Endothelial cell of umbilical vein (primary cell): Measurements from ENCODE around the gene MRPL42. TPM values are rescaled to one million over a fixed set of nuclear protein-coding genes. Genes with fewer than 3 reads are reported as not detected.

Experiments
- BruUV-seq: library from RNA; stranded (reverse); fragments of 400-500 nt; replicated peaks from 2 replicates; lab custom pipeline; 2021; lab: Mats Ljungman, UMichigan
- CTCF ChIA-PET: fragments of 300-600, 350-600 bp; sonication (Branson Sonifier 250); formaldehyde crosslinking; loops from one replicate; lab custom pipeline; 2021; ENCODE audit warnings: antibody characterized with exemption, inconsistent platforms; lab: Charles Lee
- POLR2A ChIA-PET: fragments of 300-600, 350-600 bp; sonication (Branson Sonifier 250); formaldehyde crosslinking; loops from one replicate; lab custom pipeline; 2021; ENCODE audit warnings: antibody characterized with exemption, inconsistent platforms; lab: Charles Lee
- DNase-seq: peaks from one replicate; pipeline ENCODE4 v3.0.0-alpha.2; 2011; ENCODE audit warnings: low read depth, low spot score
- FAIRE-seq: peaks from 2 replicates; lab custom pipeline; 2011; peaks lifted over from hg19 to GRCh38; lab: Jason Lieb, UNC
- H2AFZ ChIP-seq: 2 replicates; pipeline ENCODE4 v1.6.0; 2012; ENCODE audit warnings: low read depth, low read length, control low read depth, inconsistent platforms
- H3K27ac ChIP-seq: 2 replicates; pipeline ENCODE4 v1.5.1; 2011; ENCODE audit warnings: low read depth, mild to moderate bottlenecking, control low read depth, low read length, moderate library complexity; ENCODE audit not compliant: insufficient read depth
- H3K27me3 ChIP-seq, 2 experiments: 2 replicates each; pipeline versions ENCODE4 v1.6.0 to v1.6.1; 2011; ENCODE audit warnings: low read length in 2 of 2, mixed read lengths in 1 of 2; ENCODE audit not compliant: control insufficient read depth in 2 of 2, insufficient read depth in 2 of 2
- H3K36me3 ChIP-seq, 2 experiments: 2 replicates in 1 of 2; 3 replicates in 1 of 2; pipeline ENCODE4 v1.5.1; 2011; ENCODE audit warnings: low read length in 2 of 2, mild to moderate bottlenecking in 1 of 2, moderate library complexity in 1 of 2; ENCODE audit not compliant: control insufficient read depth in 2 of 2, insufficient read depth in 2 of 2; ENCODE audit errors: extremely low read depth in 1 of 2
- H3K4me1 ChIP-seq: 3 replicates; pipeline ENCODE4 v1.5.1; 2011; ENCODE audit warnings: mild to moderate bottlenecking, low read length; ENCODE audit not compliant: control insufficient read depth, insufficient read depth; ENCODE audit errors: extremely low read depth
- H3K4me2 ChIP-seq: 2 replicates; pipeline ENCODE4 v1.6.1; 2011; ENCODE audit warnings: low read length, control low read depth, mixed read lengths; ENCODE audit not compliant: insufficient read depth
- H3K4me3 ChIP-seq, 3 experiments: fragments of 200-600 bp in 1 of 3; sonication (generic), shearing (Covaris generic) in 1 of 3; replicated peaks in 1 of 3; 2 replicates each; pipeline ENCODE4 v1.5.1; 2011 to 2016; ENCODE audit warnings: control low read depth in 3 of 3, low read length in 3 of 3, mild to moderate bottlenecking in 2 of 3, inconsistent platforms in 1 of 3, low read depth in 1 of 3, moderate library complexity in 1 of 3; ENCODE audit not compliant: insufficient read depth in 1 of 3
- H3K79me2 ChIP-seq: 2 replicates; pipeline ENCODE4 v1.6.0; 2012; ENCODE audit warnings: low read length, inconsistent platforms; ENCODE audit not compliant: control insufficient read depth, insufficient read depth
- H3K9ac ChIP-seq: replicated peaks from 2 replicates; pipeline ENCODE3; 2011; ENCODE audit warnings: low read length, control low read depth; ENCODE audit not compliant: insufficient read depth; ENCODE audit errors: extremely low read depth
- H3K9me1 ChIP-seq: replicated peaks from 3 replicates; pipeline ENCODE4 v1.6.0; 2011; ENCODE audit warnings: mild to moderate bottlenecking, low read length; ENCODE audit not compliant: control insufficient read depth, insufficient read depth; ENCODE audit errors: extremely low read depth
- H3K9me3 ChIP-seq: replicated peaks from 2 replicates; pipeline ENCODE4 v1.5.1; 2012; ENCODE audit warnings: low read length, inconsistent platforms; ENCODE audit not compliant: control insufficient read depth, insufficient read depth
- H4K20me1 ChIP-seq: replicated peaks from 2 replicates; pipeline ENCODE3; 2011; ENCODE audit warnings: mild to moderate bottlenecking, low read length; ENCODE audit not compliant: control insufficient read depth, insufficient read depth; ENCODE audit errors: extremely low read depth
- EZH2 ChIP-seq: IDR thresholded peaks from 2 replicates; pipeline ENCODE4 v1.6.1; 2012; ENCODE audit warnings: borderline replicate concordance, low read depth, mild to moderate bottlenecking, moderate library complexity, low read length, inconsistent platforms; ENCODE audit not compliant: severe bottlenecking
- FOS ChIP-seq: IDR thresholded peaks from 2 replicates; pipeline ENCODE4 v1.6.1; 2011; ENCODE audit warnings: mild to moderate bottlenecking, low read length, moderate library complexity, borderline replicate concordance; ENCODE audit not compliant: insufficient read depth
- GATA2 ChIP-seq: IDR thresholded peaks from 2 replicates; pipeline ENCODE4 v1.7.0; 2011; ENCODE audit warnings: low read depth, mild to moderate bottlenecking, moderate library complexity, mixed read lengths, low read length; ENCODE audit not compliant: insufficient read length, insufficient read depth
- JUN ChIP-seq: IDR thresholded peaks from 2 replicates; pipeline ENCODE4 v1.6.1; 2011; ENCODE audit warnings: borderline replicate concordance, low read depth; ENCODE audit not compliant: insufficient read length, insufficient read depth
- MYC ChIP-seq: IDR thresholded peaks from one replicate; pipeline ENCODE4 v1.6.1; 2011; ENCODE audit warnings: mild to moderate bottlenecking, low read depth, low read length
- POLR2A ChIP-seq: IDR thresholded peaks from 2 replicates; pipeline ENCODE4 v1.6.1; 2012; ENCODE audit warnings: low read depth, mild to moderate bottlenecking, control low read depth, low read length
- POLR2AphosphoS5 ChIP-seq: IDR thresholded peaks from 2 replicates; pipeline ENCODE4 v1.6.1; 2012; ENCODE audit warnings: low read depth, mild to moderate bottlenecking, control low read depth, low read length, moderate library complexity; ENCODE audit not compliant: insufficient read depth
- dilution Hi-C: fragments of 300-500 bp; cut with MboI; formaldehyde crosslinking; loops from one replicate; pipeline ENCODE4 v1.15.0; 2019; ENCODE audit warnings: low sequenced_read_pairs; ENCODE audit not compliant: extremely low pct_ligation_motif_present
- intact Hi-C: fragments of 100-400 bp; cut with micrococcal nuclease; formaldehyde crosslinking; loops from one replicate; pipeline ENCODE4 v1.10.0; 2022
- polyA plus RNA-seq, 4 experiments: library from polyadenylated mRNA; depleted of rRNA in 3 of 4; stranded (reverse) in 3 of 4; unstranded in 1 of 4; fragments of >200 nt; gene quantifications; 2 replicates each; pipeline versions ENCODE4 v1.2.1 to v1.2.3, GENCODE V29; 2011 to 2012; ENCODE audit warnings: missing spikeins in 1 of 4
- total RNA-seq: library from RNA; stranded (reverse); gene quantifications from 2 replicates; pipeline ENCODE4 v1.2.3, GENCODE V29; 2021
- TF ChIP-seq, protein P1 (sequence below): IDR thresholded peaks from 2 replicates; pipeline ENCODE4 v1.6.1; 2011; ENCODE audit not compliant: insufficient read depth, insufficient read length
- TF ChIP-seq, protein P2 (sequence below), 2 donors: IDR thresholded peaks; 1 replicate in 1 of 2; 2 replicates in 1 of 2; pipeline ENCODE4 v1.5.1; 2011; ENCODE audit warnings: low read length in 2 of 2, mild to moderate bottlenecking in 2 of 2, moderate library complexity in 2 of 2, control low read depth in 1 of 2, inconsistent platforms in 1 of 2, low read depth in 1 of 2; ENCODE audit not compliant: insufficient read depth in 1 of 2; ENCODE audit errors: extremely low read depth in 1 of 2

The MRPL42 gene
- total and polyA plus RNA-seq, 2 donors (not counting 3 experiments of a cell fraction or from before 2014, with no cell fraction given): 38.5 to 61.2 TPM

DNA sequence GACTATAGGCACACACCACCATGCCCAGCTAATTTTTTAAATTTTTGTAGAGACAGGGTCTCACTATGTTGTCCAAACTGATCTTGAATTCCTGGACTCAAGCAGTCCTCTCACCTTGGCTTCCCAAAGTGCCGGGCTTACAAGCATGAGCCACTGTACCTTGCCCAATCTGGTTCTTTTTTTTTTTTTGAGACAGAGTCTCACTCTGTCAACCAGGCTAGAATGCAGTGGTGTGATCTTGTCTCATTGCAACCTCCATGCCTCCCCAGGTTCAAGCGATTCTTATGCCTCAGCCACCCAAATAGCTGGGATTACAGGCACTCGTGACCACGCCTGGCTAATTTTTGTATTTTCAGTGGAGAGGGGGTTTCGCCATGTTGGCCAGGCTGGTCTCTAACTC, 15.4 kb downstream of the MRPL42 start:
- Histone ChIP-seq H4K20me1 (no peaks in the 10 kb centered on the region), H3K4me1 (no peaks in the 10 kb centered on the region), H3K79me2 (peaks cover 8% of the 10 kb centered on the region), H3K36me3 (peaks cover 15 to 31% of the 10 kb centered on the region in 2 experiments), H3K4me2 (no peak overlapping the region), H3K9me1 (no peaks in the 10 kb centered on the region), H3K27me3 (no peaks in the 10 kb centered on the region), H3K9me3 (no peaks in the 10 kb centered on the region), H3K4me3 (no peak overlapping the region), H2AFZ (no peak overlapping the region), H3K9ac (no peak overlapping the region), H3K27ac (no peak overlapping the region)
- TF ChIP-seq EZH2 (no peak), POLR2AphosphoS5 (no peak), FOS (no peak), GATA2 (no peak)
- DNase-seq (no peak), FAIRE-seq (no peak)
- no TSS peak for BruUV-seq
- dilution Hi-C loops: no loop called here
- ChIA-PET POLR2A (interaction anchor here (0.6 kb wide), 1 partner anchor 10 kb away, joined by 3 read pairs; no protein-coding TSS in a partner anchor), CTCF (interaction anchor here (1.7 to 5.7 kb wide), 2 partner anchors 15 to 20 kb away, joined by 5 to 24 read pairs; no protein-coding TSS in a partner anchor)
- intact Hi-C loops: no loop called here

DNA sequence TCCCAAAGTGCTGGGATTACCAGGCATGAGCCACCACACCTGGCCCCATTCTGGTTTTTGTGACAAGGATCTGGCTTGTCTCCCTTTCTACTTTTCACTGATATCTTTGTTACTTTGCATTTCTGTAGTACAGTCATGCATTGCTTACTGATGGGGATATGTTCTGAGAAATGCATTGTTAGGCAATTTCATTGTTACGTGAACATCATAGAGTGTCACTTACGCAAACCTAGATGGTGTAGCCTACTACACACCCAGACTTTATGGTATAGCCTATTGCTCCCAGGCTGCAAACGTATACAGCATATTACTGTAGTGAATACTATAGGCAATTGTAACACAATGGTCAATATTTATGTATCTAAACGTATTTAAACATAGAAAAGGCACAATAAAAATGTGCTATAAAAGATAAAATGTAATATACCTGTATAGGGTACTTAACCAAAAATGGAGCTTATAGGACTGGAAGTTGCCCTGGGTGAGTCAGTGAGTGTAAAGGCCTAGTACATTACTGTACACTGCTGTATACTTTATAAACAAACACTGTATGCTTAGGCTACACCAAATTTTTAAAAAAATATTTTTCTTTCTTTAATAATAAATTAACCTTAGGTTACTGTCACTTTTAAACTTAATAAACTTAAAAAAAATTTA, 16.0 kb downstream of the MRPL42 start:
- Histone ChIP-seq H3K9me1 (no peaks in the 10 kb centered on the region), H3K4me1 (no peaks in the 10 kb centered on the region), H3K9ac (no peak overlapping the region), H3K79me2 (peaks cover 8% of the 10 kb centered on the region), H3K36me3 (peaks cover 15 to 28% of the 10 kb centered on the region in 2 experiments), H3K27me3 (no peaks in the 10 kb centered on the region), H3K4me3 (no peak overlapping the region), H3K9me3 (no peaks in the 10 kb centered on the region), H3K27ac (no peak overlapping the region), H4K20me1 (no peaks in the 10 kb centered on the region), H2AFZ (no peak overlapping the region), H3K4me2 (no peak overlapping the region)
- TF ChIP-seq FOS (no peak), POLR2A (no peak), GATA2 (no peak), POLR2AphosphoS5 (no peak), MYC (no peak), EZH2 (no peak), JUN (no peak)
- TF ChIP-seq, protein P1, sequence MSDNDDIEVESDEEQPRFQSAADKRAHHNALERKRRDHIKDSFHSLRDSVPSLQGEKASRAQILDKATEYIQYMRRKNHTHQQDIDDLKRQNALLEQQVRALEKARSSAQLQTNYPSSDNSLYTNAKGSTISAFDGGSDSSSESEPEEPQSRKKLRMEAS: no peak
- TF ChIP-seq, protein P2, sequence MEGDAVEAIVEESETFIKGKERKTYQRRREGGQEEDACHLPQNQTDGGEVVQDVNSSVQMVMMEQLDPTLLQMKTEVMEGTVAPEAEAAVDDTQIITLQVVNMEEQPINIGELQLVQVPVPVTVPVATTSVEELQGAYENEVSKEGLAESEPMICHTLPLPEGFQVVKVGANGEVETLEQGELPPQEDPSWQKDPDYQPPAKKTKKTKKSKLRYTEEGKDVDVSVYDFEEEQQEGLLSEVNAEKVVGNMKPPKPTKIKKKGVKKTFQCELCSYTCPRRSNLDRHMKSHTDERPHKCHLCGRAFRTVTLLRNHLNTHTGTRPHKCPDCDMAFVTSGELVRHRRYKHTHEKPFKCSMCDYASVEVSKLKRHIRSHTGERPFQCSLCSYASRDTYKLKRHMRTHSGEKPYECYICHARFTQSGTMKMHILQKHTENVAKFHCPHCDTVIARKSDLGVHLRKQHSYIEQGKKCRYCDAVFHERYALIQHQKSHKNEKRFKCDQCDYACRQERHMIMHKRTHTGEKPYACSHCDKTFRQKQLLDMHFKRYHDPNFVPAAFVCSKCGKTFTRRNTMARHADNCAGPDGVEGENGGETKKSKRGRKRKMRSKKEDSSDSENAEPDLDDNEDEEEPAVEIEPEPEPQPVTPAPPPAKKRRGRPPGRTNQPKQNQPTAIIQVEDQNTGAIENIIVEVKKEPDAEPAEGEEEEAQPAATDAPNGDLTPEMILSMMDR (IDR thresholded peaks at IDR 0.05; ENCODE audit: extremely low read depth in 1 of 2, insufficient read depth in 1 of 2, low read depth in 1 of 2, low read length in 2 of 2): no peak
- CTCF ChIA-PET: interaction anchor here (1.1 to 5.7 kb wide), 2 partner anchors 20 to 619 kb away, joined by 5 to 24 read pairs; no protein-coding TSS in a partner anchor
- dilution Hi-C loops: no loop called here
- BruUV-seq: no TSS peak
- DNase-seq: no peak
- no peak for FAIRE-seq
- intact Hi-C loops: no loop called here
- POLR2A ChIA-PET: interaction anchor here (0.6 kb wide), 1 partner anchor 11 kb away, joined by 3 read pairs; no protein-coding TSS in a partner anchor
